Measurements from ENCODE around the gene KPNA4. TPM values are rescaled to one million over a fixed set of nuclear protein-coding genes. Genes with fewer than 3 reads are reported as not detected.

The KPNA4 gene
- total RNA-seq, 2 experiments from 2014 or later, result 44.0 to 49.4 TPM

DNA sequence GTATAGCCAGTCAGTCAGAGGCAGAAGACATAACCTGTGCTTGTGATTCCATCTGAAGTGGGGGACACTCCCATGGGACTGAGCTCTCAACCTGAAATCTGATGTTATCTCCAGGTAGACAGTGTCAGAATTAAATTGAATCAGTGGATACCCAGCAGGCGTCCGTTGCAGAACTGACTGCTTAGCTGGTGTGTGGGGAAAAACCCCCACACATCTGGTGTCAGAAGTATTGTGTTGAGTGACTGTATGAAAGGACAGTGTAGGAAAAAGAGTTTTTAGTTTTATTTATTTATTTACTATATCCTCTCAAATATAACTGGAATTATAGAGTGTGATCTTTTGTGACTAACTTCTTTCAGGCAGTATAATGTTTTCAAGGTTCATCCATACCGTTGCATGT, 10.4 kb downstream of the KPNA4 start:
- H3K4me1 Mint-ChIP-seq (ENCODE audit: low read depth), result peaks cover 86% of the 10 kb centered on the region
- peaks cover 59% of the 10 kb centered on the region for H3K36me3 Mint-ChIP-seq (ENCODE audit: low read depth)
- CTCF ChIA-PET, result no interaction called here
- no peak overlapping the region for H3K27ac Mint-ChIP-seq
- no peak for ATAC-seq (ENCODE audit: poor library complexity)
- peaks cover 4% of the 10 kb centered on the region for H3K9me3 Mint-ChIP-seq
- no peak overlapping the region for H3K27ac ChIP-seq (ENCODE audit: low read depth in 1 of 2, low read length in 2 of 2)
- POLR2A ChIA-PET, result no interaction called here
- no peaks in the 10 kb centered on the region for H3K27me3 ChIP-seq (ENCODE audit: control insufficient read depth in 1 of 2, insufficient read depth in 2 of 2, low read length in 2 of 2)
- no peak overlapping the region for H3K4me3 Mint-ChIP-seq
- H3K36me3 ChIP-seq (ENCODE audit: insufficient read depth, low read length), result peaks cover 6% of the 10 kb centered on the region
- no peak for TF ChIP-seq CTCF (IDR thresholded peaks at IDR 0.05)
- intact Hi-C loops (cut with DNase I, micrococcal nuclease), result no loop called here
- no peak overlapping the region for H3K4me3 ChIP-seq (ENCODE audit: low read length)
- no peaks in the 10 kb centered on the region for H3K9me3 ChIP-seq (ENCODE audit: control insufficient read depth in 1 of 2, insufficient read depth in 1 of 2, low read length in 2 of 2)
- DNase-seq, result no peak
- peaks cover 14% of the 10 kb centered on the region for H3K4me1 ChIP-seq (ENCODE audit: insufficient read depth, low read length)
- H3K27me3 Mint-ChIP-seq, result no peaks in the 10 kb centered on the region

- no peaks in the 10 kb centered on the region for H3K9me3 ChIP-seq (ENCODE audit: control insufficient read depth in 1 of 2, insufficient read depth in 1 of 2, low read length in 2 of 2)
- ChIA-PET POLR2A (interaction anchor here (1.2 kb wide), 1 partner anchor 10 kb away, joined by 3 read pairs; no protein-coding TSS in a partner anchor), CTCF (interaction anchor here (1.4 kb wide), 1 partner anchor 14 kb away, joined by 5 read pairs; no protein-coding TSS in a partner anchor)
- no peaks in the 10 kb centered on the region for H3K27me3 ChIP-seq (ENCODE audit: control insufficient read depth in 1 of 2, insufficient read depth in 2 of 2, low read length in 2 of 2)
- TF ChIP-seq CTCF (IDR thresholded peaks at IDR 0.05), result no peak
- ATAC-seq (ENCODE audit: poor library complexity) (no peak), DNase-seq (no peak)
- Mint-ChIP-seq H3K9me3 (peaks cover 4% of the 10 kb centered on the region), H3K27ac (no peak overlapping the region), H3K27me3 (no peaks in the 10 kb centered on the region), H3K4me3 (no peak overlapping the region), H3K36me3 (ENCODE audit: low read depth) (peaks cover 50% of the 10 kb centered on the region), H3K4me1 (ENCODE audit: low read depth) (peaks cover 82% of the 10 kb centered on the region)
- intact Hi-C loops (cut with DNase I, micrococcal nuclease), result no loop called here
- no peak overlapping the region for H3K4me3 ChIP-seq (ENCODE audit: low read length)
- peaks cover 6% of the 10 kb centered on the region for H3K36me3 ChIP-seq (ENCODE audit: insufficient read depth, low read length)
- peaks cover 14% of the 10 kb centered on the region for H3K4me1 ChIP-seq (ENCODE audit: insufficient read depth, low read length)
- H3K27ac ChIP-seq (ENCODE audit: low read depth in 1 of 2, low read length in 2 of 2), result no peak overlapping the region
Measured at GRCh38 chr3:160553827-160554226, 11.5 kb downstream of the KPNA4 start.

GRCh38 chr3:160546727-160547126, 18.6 kb downstream of the KPNA4 start:
- DNase-seq (no peak), ATAC-seq (ENCODE audit: poor library complexity) (no peak)
- peaks cover 4% of the 10 kb centered on the region for H3K4me1 ChIP-seq (ENCODE audit: insufficient read depth, low read length)
- Mint-ChIP-seq H3K27me3 (no peaks in the 10 kb centered on the region), H3K4me1 (ENCODE audit: low read depth) (peaks cover 91% of the 10 kb centered on the region), H3K36me3 (ENCODE audit: low read depth) (peaks cover 29% of the 10 kb centered on the region), H3K9me3 (peaks cover 2% of the 10 kb centered on the region), H3K27ac (no peak overlapping the region), H3K4me3 (no peak overlapping the region)
- no peaks in the 10 kb centered on the region for H3K9me3 ChIP-seq (ENCODE audit: control insufficient read depth in 1 of 2, insufficient read depth in 1 of 2, low read length in 2 of 2)
- H3K27ac ChIP-seq (ENCODE audit: low read depth in 1 of 2, low read length in 2 of 2), result no peak overlapping the region
- peaks cover 3% of the 10 kb centered on the region for H3K36me3 ChIP-seq (ENCODE audit: insufficient read depth, low read length)
- TF ChIP-seq CTCF (IDR thresholded peaks at IDR 0.05), result no peak
- ChIA-PET POLR2A (no interaction called here), CTCF (no interaction called here)
- no peak overlapping the region for H3K4me3 ChIP-seq (ENCODE audit: low read length)
- H3K27me3 ChIP-seq (ENCODE audit: control insufficient read depth in 1 of 2, insufficient read depth in 2 of 2, low read length in 2 of 2), result no peaks in the 10 kb centered on the region
- intact Hi-C loops (cut with DNase I, micrococcal nuclease), result no loop called here

Measured in CD4-positive, alpha-beta T cell (primary cell).